ENCODE data around the gene ATPAF1. TPM values are rescaled to one million over a fixed set of nuclear protein-coding genes. Genes with fewer than 3 reads are reported as not detected.

ATPAF1 gene
- total RNA-seq, 1 donor from 2014 or later, result 63.4 TPM

GRCh38 chr1:46587069-46587468 lies 81.1 kb downstream of the ATPAF1 start:
- no peak for DNase-seq

- no peak for DNase-seq
These were observed 82.7 kb downstream of the ATPAF1 start for GRCh38 chr1:46585312-46585938.

GRCh38 chr1:46583494-46583893 lies 84.7 kb downstream of the ATPAF1 start:
- DNase-seq, result no peak

- DNase-seq, result no peak
These were observed 85.2 kb downstream of the ATPAF1 start for GRCh38 chr1:46582972-46583371.

Other genes starting within 250 kb of the ATPAF1 start
- gene DMBX1, start 178.5 kb downstream of the ATPAF1 start, total RNA-seq, result not detected
- gene KNCN, start 116.7 kb downstream of the ATPAF1 start, total RNA-seq, result not detected
- 40.8 TPM for gene MKNK1, start 64.1 kb downstream of the ATPAF1 start, total RNA-seq
- 19.8 TPM for gene MOB3C, start 51.6 kb downstream of the ATPAF1 start, total RNA-seq
- gene TEX38, start 3.5 kb upstream of the ATPAF1 start, total RNA-seq, result not detected
- 89.8 TPM for gene EFCAB14, start 50.8 kb upstream of the ATPAF1 start, total RNA-seq
- 0.72 TPM for gene CYP4B1, start 130.7 kb upstream of the ATPAF1 start, total RNA-seq